GM12878 (cell line): ENCODE measurements around the gene KLHDC9. TPM values are rescaled to one million over a fixed set of nuclear protein-coding genes. Genes with fewer than 3 reads are reported as not detected.
A peak's percentile ranks its signal among the peaks of the same experiment; 100 is the strongest.

Experiments
- CHD4 ChIP-seq: fragments of 200-600 bp; sonication (generic); IDR thresholded peaks from 2 replicates; pipeline ENCODE4 v1.6.1; 2016; ENCODE audit warnings: mild to moderate bottlenecking
- EGR1 ChIP-seq, 2 experiments: IDR thresholded peaks; 1 replicate in 1 of 2; 2 replicates in 1 of 2; pipeline ENCODE4 v1.6.1; 2011 to 2012; ENCODE audit warnings: low read depth in 2 of 2, low read length in 2 of 2, borderline replicate concordance in 1 of 2, mild to moderate bottlenecking in 1 of 2, moderate library complexity in 1 of 2
- JUNB ChIP-seq: IDR thresholded peaks from 2 replicates; pipeline ENCODE4 v1.6.1; 2016; ENCODE audit warnings: antibody characterized with exemption, mild to moderate bottlenecking
- PBX3 ChIP-seq: IDR thresholded peaks from 2 replicates; pipeline ENCODE4 v1.6.1; 2011; ENCODE audit warnings: mild to moderate bottlenecking, low read depth, low read length, moderate library complexity; ENCODE audit not compliant: insufficient replicate concordance
- POLR2AphosphoS2 ChIP-seq: IDR thresholded peaks from 2 replicates; pipeline ENCODE4 v1.6.1; 2011; ENCODE audit warnings: low read depth, mild to moderate bottlenecking, low read length, improper control_type of control experiment, moderate library complexity
- RAD21 ChIP-seq: IDR thresholded peaks from 2 replicates; pipeline ENCODE4 v1.6.1; 2011; ENCODE audit warnings: mild to moderate bottlenecking, low read depth, low read length, moderate library complexity; ENCODE audit not compliant: insufficient read depth
- REST ChIP-seq: IDR thresholded peaks from 2 replicates; pipeline ENCODE4 v1.6.1; 2012; ENCODE audit warnings: mild to moderate bottlenecking, low read depth, low read length
- SIN3A ChIP-seq: IDR thresholded peaks from 2 replicates; pipeline ENCODE4 v1.6.1; 2012; ENCODE audit warnings: low read depth, low read length, improper control_type of control experiment
- TCF12 ChIP-seq: IDR thresholded peaks from 2 replicates; pipeline ENCODE4 v1.6.1; 2011; ENCODE audit warnings: low read depth, mild to moderate bottlenecking, low read length
- ZBTB11 ChIP-seq: fragments of 450-650 bp; formaldehyde crosslinking; IDR thresholded peaks from 2 replicates; pipeline ENCODE4 v1.5.0; 2022; ENCODE audit warnings: mild to moderate bottlenecking, missing genetic modification characterization
- ZBTB4 ChIP-seq: fragments of 450-650 bp; formaldehyde crosslinking; IDR thresholded peaks from 2 replicates; pipeline ENCODE4 v1.4.0; 2022; ENCODE audit warnings: mild to moderate bottlenecking, moderate library complexity
- ZNF592 ChIP-seq: fragments of 450-650 bp; IDR thresholded peaks from 2 replicates; pipeline ENCODE4 v1.6.1; 2017; ENCODE audit warnings: mild to moderate bottlenecking, moderate library complexity
- polyA plus RNA-seq, 11 experiments: library from polyadenylated mRNA; depleted of rRNA in 4 of 11; unstranded in 6 of 11; stranded (reverse) in 5 of 11; fragments of >200 nt; fragmentation: Nextera tagmentation in 4 of 11; fragmentation: Illumina TruSeq in 1 of 11; extraction: Ambion mirVana in 4 of 11; extraction: Trizol in 1 of 11; gene quantifications; 1 replicate in 1 of 11; 2 replicates in 10 of 11; pipeline versions ENCODE4 v1.2.1 to v1.2.3, GENCODE V29; 2011 to 2016; ENCODE audit warnings: inconsistent platforms in 2 of 11, missing spikeins in 2 of 11, low read depth in 1 of 11
- total RNA-seq, 4 experiments: library from RNA; depleted of rRNA in 3 of 4; stranded (reverse); fragments of >200 nt in 3 of 4; fragmentation: Illumina TruSeq in 1 of 4; extraction: Trizol in 1 of 4; gene quantifications; 2 replicates each; pipeline versions ENCODE4 v1.2.1 to v1.2.3, GENCODE V29; 2013 to 2021

KLHDC9 gene
- total and polyA plus RNA-seq, 10 of the 15 experiments (the other 5 are each of a cell fraction or from before 2014, with no cell fraction given): 0.66 to 4.9 (median 2.6) TPM

- TF ChIP-seq REST: no peak
- TF ChIP-seq SIN3A: no peak
- peak; percentile 19; the same call in 1 of the 2 replicates for TF ChIP-seq POLR2AphosphoS2
- TF ChIP-seq TCF12: no peak
- peak; percentile 41; the same call in 1 of the 2 replicates for TF ChIP-seq RAD21
- TF ChIP-seq ZBTB11 (CRISPR knock-in tag): no peak
- TF ChIP-seq ZBTB4 (CRISPR knock-in tag): no peak
- TF ChIP-seq EGR1 (IDR thresholded peaks at IDR 0.05; ENCODE audit: borderline replicate concordance in 1 of 2, low read depth in 2 of 2, low read length in 2 of 2): no peak
- TF ChIP-seq JUNB: no peak
- TF ChIP-seq PBX3: no peak
- TF ChIP-seq CHD4: no peak
- TF ChIP-seq ZNF592: no peak
Observed at GRCh38 chr1:161119092-161119903, 21.1 kb downstream of the KLHDC9 start (continued).
